Dermis blood vessel endothelial cell (primary cell): Measurements from ENCODE around the gene RALGAPA2. TPM values are rescaled to one million over a fixed set of nuclear protein-coding genes. Genes with fewer than 3 reads are reported as not detected.

Source experiments
- DNase-seq: peaks from one replicate; pipeline ENCODE4 v3.0.0; 2010
- total RNA-seq: library from RNA; depleted of rRNA; stranded (reverse); fragments of >200 nt; gene quantifications from 2 replicates; pipeline ENCODE4 v1.2.3, GENCODE V29; 2014

The RALGAPA2 gene
- 76.6 and 102 TPM in 2 replicates for total RNA-seq

DNA sequence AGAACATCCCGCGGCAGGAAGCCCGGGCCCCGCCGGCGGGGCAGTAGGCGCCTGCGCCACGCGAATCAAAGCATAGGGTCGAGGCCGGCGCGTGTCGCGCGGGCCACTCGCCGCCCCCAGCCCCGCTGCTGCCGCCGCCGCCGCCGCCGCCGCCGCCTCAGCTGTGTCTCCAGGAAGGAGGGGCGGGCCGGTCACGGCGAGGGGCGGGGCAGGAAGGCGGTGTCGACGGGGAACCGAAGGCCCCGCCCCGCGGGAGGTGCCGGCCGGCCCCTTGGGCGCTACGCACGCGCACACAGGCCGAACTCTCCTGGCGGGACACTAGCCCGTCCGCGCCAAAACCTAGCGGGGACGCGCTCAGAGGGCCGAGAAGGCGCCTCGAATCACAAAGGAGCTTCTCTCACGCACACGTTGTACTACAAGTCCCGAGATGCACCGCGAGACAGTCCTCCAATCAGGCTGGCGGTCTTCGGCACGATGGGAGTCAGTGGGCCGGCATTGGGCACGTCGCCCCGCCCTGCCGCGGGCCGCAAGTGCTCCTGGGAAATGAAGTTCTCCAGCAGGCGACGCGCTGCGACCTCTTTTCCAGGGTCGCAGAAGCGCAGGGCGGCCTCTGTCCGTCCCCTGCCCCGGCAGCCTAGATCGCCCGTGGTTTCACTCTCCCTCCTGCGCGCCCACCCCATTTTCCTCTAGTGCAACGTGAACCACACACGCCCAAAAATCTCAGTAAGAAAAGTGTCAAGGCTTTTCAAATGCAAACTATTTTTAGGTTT is at the start of gene RALGAPA2:
Gene RALGAPA2, minus strand, starts transcription at position 171 of the 770 bp plus-strand sequence. Its CDS starts 164 bp downstream, at position 7.
- peak; percentile 99 for DNase-seq

DNA sequence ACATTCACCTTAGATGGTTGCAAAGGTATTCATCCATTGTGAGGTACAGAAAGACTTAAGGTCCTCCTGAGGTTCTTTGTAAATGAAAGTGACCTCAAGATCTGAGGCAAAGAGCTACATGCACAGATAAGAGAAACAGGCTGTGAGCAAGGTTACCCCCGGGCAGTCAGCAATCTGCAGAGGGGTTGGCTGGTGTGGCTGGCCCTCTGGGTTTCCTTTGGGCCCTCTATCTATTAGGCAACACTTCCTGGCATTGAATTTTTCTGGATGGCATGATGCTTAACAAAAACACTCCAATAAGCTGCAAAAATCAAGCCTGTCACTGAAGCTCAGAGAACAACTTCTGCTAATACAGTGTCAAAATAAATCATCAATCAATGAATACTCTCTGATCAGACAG is 48.9 kb upstream of the RALGAPA2 start:
- DNase-seq: peak; percentile 78

DNA sequence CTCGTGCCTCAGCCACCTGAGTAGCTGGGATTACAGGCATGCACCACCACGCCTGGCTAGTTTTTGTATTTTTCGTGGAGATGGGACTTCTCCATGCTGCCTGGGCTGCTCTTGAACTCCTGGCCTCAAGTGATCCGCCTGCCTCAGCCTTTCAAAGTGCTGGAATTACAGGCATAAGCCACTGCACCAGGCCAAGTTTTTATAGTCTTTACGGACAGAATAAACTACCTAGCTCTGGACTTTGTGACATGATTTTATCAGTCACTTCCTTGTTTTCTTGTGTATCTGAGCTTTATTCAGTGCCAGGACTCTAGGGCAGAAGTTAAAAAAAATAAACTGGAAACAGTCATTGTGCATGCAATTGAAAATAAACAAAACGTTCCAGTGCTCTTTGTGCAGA is 46.7 kb upstream of the RALGAPA2 start:
- peak; percentile 62 for DNase-seq

DNA sequence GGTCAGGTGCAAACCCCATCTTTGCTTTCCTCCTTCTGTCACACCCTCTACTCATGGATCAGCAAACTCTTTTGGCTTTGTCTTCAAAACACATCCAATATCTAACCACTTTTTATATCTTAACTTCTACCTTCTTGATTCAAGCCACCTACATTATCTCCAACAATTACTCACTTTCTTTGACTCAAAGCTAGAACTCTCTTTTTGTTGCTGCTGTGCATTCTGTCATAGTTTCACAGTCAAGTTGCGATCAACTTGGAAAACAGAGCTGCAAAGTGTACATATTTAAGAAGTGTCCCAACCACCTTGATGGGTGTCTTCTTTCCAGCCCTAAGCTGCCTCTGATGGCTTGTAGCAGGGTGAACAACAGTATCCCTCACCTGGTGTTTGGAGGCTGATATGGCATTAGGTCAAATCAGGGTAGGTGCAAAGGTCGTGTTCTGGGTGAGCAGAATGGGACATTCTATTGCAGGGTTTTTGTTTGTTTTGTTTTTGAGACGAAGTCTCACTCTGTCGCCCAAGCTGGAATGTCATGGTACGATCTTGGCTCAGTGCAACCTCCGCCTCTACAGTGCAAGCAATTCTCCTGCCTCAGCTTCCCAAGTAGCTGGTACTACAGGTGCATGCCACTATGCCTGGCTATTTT is 43.4 kb upstream of the RALGAPA2 start:
- no peak for DNase-seq

DNA sequence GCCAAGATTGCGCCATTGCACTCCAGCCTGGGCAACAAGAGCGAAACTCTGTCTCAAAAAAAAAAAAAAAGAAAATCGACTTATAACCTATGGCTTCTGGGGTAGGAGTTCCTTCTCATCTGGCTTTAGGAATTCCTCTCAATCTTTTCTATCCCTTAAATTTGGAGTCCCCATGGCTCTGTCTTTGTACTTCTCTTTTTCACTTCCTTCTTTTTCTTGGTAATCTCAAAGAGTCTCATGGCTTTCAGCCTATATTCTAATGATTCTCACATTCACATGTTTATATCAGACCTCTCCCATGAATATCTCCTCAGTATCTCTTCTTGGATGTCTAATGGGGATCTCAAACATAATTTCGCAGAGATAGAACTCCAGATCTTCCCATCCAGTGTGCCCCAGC is 42.8 kb upstream of the RALGAPA2 start:
- DNase-seq: no peak

DNA sequence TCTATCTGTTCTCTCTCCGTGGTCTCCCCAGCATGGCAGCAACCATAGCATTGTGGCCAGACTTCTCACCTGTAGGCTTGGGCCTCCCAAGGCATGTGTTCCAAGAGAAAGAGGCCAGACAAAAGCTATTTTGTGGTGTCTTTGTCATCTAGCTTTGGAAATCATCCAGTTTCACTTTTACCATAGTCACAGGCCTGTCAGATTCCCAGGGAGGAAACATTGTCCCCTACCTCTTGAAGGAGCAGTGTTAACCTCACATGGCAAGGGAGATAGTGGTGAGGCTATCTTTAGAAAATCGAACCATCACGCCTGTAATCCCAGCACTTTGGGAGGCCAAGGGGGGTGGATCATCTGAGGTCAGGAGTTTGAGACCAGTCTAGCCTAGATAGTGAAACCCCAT is 42.3 kb upstream of the RALGAPA2 start:
- DNase-seq: no peak

DNA sequence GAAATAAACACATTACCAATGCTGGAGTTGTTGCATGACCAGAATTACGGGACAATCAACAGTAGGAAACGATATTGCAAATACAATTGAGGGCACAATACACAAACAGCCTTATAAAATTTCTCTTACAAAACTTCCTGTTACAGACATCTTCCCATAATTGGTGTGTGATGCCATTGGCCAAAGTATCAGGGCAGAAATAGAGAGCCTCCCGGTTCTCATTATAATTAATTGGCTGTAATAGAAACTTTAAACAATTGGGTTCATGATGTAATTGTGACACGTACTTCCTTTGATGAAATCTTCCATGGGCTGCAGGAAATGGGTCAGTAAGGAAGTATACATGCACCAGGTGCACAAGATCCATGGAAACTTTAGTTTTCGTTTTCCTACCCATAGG is 40.3 kb upstream of the RALGAPA2 start:
- peak; percentile 96 for DNase-seq

DNA sequence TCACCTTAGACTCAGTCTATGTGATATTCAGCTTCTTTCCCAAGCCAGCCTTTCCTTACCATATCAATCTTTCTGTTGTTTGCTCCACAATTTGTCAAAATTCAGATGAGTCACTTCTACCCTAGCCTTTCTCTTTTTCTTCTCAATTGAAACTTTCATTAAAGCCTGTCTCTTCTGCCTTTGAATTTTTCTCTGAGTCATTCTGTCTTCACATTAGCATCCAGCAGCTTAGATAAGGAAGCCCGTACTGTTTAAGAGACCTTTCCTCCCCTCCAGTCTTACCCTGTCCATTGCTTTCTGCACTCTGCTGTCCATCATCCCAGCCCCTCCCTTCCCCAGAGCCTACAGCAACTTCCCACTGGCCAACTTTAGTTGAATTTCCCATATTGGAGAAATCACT is 34.9 kb upstream of the RALGAPA2 start:
- no peak for DNase-seq

DNA sequence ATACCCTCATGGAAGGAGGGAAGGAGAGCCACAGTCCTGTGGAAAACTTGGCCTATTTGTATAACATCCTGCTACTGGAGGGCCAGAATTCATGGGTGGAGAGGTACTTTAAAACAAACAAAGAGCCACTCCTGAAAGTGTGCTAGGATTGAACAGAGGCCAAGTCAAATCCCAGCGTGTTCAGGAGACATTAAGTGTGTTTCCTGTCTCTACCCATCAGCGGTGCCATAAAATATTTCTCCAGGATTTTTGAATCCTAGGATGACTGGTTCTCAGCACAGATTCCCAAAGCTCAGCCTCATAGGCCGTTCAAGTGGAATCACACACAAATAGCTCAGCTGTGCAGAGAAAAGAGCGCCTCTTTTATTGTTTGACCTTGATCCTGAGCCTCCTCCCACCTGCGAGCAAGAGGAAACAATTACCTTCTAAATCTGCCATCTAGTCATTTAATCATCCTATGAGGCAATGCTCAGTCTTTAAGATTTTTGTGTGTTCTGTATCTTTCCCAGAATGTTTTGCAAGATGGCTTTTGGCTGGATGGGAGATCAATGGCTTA is 31.8 kb upstream of the RALGAPA2 start:
- DNase-seq: peak; percentile 61

DNA sequence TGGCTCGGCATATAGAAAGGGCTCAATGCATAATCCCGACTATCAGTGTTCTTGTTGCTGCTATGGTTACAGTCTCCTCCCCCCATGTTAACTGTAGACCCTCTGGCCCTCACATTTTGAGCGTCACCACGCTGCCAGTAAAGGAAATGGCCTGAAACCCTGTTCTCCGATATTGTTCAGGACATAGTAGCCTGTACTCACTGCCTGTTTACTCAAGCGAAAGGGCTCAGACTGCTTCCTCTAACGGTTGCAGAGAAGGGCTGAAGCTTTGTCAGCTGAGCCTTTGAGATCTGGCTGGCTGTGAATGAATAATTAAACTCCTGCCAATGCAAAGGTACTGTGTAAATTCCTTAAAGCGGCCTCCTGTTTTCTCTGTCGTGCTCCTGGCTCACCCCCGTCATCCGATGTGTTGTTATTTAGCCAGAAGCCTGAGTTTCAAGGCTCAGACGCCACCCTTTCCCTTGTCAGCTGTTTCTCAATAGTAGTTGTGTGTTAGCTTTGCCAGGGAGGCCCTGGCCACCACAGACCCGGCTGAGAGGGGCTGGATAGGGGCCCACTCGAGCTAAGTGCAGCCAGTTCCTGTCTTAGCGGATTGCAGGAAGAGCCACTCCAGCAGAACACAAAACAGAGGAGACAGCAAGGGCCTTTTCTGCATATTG is 31.2 kb upstream of the RALGAPA2 start:
- peak; percentile 96 for DNase-seq

DNA sequence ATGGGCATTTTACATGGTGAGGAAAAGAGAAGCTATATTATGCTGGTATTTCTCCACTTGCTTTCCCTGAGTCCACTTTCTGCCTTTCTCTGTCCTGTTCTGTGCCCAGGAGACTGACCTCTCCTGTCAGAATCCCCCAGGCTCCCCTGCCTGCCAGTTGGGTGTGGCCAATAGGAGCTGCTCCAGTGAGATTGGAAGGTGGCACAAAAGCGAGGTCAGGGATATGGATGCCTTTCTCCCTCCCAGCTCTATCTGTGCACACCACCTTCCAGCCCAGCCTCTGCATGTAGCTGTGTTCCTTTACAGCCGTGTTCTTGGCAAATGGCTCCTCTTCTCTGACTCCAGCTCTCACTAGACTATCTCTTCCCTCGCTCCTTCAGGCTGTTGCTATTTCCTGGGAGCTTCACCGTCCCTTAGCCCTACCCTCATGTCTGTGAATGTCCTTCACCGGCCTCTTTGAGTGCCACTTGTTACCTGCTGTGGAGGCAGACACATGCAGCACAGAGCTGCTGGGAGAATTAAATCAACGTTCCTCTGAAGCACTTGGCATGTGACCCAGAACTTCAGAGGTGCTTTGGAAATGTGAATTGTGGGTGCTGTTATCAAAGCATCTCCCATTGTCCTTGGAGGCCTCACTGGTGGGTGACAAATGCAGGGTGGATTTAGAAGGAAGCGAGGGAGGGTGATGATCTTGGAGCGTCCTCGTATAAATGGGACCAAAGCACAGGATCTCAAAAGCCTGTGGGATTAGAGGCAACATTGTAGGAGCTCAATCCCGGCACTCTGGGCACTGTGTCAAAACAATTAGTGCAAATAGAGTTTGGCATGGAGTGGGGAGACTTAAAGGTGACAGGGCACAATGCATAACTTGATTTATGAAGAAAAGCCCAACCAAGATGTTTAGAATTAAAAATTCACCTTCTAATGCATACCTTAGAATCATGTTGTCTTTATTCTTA is 28.9 kb upstream of the RALGAPA2 start:
- DNase-seq: no peak

DNA sequence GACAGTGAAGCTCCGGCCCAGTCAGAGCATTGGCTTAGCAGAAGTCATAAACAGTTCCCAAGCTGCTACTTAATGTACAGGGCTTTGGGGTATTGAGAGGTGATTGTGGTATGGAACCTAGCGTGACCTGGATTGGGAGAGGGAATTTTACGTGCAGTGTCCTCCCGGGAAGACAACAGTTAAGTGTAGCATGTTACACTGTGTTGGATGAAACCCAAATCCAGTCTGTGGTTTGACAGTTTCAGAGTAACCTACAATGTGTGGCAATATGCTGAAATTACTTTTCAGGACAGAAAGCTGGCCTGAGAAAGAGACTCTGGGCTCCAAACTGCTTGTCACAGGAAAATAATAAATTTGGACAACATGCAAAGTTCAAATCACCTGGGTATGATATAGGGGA is 28.1 kb upstream of the RALGAPA2 start:
- DNase-seq: no peak

DNA sequence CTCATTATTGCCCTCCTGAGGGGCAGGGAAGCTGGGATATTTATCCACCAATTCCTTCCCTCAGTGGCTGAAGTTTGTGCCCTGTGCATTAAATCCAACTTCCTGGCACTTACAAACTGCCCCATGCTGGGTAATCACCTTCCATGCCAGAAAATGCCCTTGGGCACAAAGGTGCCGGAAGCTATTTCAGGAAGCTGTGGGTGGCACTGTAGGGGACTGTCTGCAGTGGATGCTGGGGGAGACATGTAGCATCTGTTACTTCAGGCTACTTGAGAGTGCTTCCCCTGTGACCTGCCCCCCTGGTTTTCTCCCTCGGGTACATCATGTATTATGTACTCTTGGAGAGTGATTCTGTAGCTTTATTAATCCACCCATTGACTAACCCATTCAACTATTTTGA is 24.7 kb upstream of the RALGAPA2 start:
- DNase-seq: no peak

DNA sequence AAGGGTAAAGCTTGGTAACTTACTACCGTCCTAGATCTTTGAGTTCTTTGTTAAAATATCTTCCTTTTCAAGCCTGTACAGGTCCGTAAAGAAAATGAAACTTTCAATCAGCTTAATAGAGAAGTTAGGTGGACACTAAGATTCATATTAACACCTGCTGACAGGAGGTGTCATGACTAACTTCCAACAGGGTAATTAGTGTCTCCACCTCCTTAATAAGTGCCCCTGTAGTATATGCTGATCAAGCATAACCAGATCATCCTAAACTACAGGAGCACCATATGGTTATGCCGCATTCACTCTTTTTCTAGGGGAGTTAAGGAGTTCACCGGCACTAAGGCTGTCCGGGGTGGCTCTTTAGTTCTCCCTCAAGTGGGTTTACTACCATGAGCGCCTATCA is 23.9 kb upstream of the RALGAPA2 start:
- no peak for DNase-seq

DNA sequence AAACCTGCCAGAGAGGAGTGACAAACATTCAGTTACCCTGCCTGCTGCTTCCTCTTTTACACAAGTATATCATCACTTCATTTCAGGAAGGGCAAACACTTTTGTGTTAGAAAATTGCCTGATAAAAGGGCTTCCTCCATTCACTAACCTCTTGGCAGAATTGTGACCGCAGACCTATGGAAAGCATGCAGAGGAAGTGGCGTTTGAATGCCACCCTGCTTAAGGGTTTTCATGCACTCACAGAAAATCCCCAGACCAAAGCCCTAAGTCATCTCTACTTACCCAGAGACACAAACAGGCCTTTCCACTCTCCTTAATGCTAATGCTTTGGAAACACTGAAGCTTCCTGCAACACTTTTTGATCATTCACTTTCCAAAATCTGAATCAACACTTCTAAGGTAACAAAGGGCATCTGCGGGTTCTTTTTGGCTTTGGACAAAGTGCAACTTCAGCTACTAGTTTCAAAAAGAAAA is 22.1 kb upstream of the RALGAPA2 start:
- DNase-seq: peak; percentile 88

DNA sequence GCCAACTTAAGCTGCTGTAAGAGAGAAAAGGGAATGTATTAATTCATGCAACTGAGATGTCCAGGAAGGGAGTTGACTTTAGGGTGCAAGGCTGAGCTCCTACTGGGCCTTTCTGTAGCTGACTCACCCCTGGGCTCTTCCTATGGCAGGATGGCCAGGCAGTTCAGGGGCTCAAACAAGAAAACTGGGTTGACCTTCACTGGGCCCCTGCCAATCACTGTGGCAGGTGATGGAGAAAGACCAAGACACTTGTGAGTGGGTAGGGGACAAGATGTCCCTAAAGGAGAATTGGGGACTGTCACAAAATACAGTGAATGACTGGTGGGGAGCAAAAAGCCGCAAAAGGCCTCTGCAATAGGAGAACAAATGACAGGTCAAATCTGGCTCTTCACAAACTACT is 21.5 kb upstream of the RALGAPA2 start:
- peak; percentile 46 for DNase-seq

DNA sequence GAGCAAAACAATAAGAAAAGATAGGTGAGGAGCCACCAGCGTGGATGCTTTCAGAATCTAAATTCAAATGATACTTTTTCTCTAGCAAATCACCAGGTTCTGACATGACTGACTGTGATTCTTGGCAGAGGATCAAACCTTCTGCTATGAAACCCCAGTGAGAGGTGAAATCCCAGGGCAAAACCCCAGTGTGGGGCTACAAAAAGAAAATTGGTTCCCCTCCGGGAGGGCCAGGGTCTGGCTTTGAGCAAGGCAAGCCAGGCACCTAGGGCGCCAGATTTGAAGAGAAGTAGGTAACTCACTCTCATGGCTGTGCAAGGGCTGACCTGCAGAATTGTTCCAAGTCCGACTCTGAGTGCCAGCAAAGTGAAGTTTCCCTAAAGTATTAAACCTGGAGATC is 20.2 kb upstream of the RALGAPA2 start:
- DNase-seq: peak; percentile 76

DNA sequence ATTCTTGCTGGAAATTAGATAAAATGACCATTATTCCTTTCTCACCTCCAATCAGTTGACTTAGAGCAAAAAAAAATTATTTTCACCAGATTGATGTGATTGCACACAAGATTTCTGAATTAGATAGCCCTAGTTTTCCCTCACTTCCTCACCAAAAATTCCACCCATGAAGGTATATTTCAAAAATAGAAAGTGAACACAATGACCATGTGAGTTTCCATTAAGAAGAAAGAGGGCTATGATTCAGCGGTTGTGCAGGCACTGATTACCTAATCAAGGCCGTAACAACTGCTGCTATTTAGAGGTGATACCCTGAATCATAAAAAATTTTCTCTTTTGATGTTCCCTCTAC is 19.5 kb upstream of the RALGAPA2 start:
- DNase-seq: peak; percentile 95

DNA sequence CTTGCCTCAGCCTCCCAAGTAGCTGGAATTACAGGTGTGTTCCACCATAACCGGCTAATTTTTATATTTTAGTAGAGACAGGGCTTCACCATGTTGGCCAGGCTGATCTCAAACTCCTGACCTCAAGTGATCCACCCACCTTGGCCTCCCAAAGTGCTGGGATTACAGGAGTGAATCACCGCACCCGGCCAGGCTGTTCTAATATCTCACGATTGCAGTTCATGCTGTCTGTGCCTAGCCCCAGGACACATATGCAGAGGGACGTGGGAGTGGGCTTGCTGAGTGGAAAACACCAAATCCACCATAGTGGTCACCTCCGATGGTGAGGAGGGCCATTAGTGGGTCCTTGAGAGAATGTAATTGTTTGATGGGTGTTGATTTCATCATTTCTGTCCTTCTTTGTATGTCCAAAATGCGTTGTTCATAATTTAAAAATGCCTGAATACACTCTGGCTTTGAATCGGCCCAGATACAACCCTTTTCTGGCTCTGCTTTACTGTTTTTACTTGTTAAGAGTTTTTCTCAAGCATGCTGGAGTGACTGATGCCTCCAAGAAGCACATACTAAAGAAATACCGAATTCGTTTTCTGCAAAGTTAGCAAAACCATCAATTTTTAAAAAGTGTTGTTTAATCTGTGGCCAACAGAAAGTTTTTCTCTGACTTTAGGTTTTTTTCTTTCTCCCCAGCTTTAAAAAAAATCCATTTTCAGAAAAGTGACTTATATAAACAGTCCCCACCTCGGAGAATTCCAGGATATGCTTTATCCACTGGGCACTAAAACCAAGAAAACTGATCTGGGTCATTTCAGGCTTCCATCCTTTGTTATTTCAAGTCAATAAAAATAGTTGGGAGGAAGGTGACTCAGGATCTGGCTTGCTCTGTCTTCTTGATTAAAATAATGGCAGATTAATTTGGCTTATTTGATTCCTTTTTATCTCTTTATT is 18.8 kb upstream of the RALGAPA2 start:
- peak; percentile 96 for DNase-seq

DNA sequence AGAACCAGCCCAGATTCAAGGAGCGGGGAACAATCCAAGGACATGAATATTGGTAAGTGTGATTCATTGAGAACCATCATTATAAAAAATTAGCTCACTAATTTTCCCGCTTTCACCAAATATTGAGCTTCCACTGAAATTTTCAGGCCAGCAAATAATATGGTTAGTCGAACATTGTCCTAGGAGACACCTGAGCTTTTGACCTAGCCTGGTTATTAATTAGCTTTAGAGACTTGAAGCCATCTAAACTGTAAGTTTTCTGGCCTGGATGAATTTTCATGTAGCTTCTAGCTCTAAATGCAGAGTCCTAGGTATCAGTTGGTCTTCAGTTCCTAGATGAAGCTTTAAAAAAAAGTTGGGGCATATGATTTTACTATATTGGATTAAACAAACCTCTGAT is 17.1 kb upstream of the RALGAPA2 start:
- no peak for DNase-seq

DNA sequence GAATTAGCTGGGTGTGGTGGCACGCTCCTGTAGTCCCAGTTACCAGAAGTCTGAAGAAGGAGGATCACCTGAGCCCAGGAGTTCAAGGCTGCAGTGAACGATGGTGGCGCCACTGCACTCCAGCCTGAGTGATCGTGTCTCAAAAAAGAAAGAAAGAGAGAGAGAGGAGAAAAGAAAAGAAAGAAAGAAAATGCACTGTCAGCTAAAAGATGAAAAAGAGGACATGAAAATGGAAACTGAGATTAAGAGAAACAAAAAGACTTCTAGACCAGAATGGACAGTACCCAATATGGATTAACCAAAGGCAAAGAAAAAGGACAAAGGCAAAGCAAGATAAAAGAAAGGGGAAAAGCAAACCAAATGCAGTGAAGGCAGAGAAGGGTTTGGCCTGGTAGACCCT is 9.0 kb upstream of the RALGAPA2 start:
- DNase-seq: no peak
